ENCODE measurements around the gene SLC16A2.

SLC16A2 gene

DNA sequence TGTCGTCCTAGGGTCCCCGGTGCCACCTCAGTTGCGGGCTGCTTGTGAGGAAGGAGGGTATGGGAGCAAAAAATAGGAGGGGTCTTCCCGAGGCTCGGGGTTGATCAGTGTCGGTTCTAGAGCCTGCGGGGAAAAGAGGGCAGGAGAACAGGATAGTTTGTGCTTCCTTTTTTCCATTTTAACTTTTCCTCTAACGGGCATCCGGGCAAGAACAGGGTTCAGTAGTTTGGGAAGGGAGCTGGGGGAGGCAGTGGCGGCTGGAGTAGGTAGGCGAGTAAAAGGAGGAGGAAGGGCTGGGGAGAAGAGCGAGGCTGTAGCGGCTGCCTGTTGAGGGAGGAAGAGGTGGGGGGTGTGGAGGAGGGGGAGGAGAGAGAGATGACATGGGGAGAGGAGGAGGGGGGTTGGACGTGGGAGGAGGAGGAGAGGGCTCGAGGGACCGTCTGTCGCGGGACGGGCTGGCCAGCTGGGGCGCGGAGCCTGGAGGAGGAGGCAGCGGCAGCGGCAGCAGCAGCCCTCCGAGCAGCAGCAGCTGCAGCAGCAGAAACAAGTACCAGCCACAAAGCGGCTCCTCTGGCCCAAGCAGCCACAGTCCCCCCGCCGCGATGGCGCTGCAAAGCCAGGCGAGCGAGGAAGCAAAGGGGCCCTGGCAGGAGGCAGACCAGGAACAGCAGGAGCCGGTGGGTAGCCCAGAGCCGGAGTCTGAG is at the start of gene SLC16A2:
TSS of gene SLC16A2 (plus strand) at position 458 of the 704 bp plus-strand sequence. CDS start at position 603, 145 bp downstream.
- Histone ChIP-seq H3K27ac (ENCODE audit: low read depth, low read length) (peak within 1 kb of the TSS; percentile 73), H3K9ac (ENCODE audit: low read depth, low read length) (no peak within 1 kb of the TSS), H3K36me3 (ENCODE audit: control insufficient read depth, insufficient read depth, low read length) (no peaks in the 10 kb centered on the region), H3K9me3 (ENCODE audit: control insufficient read depth, insufficient read depth, low read length) (peaks cover 10% of the 10 kb centered on the region; the same call in 1 of the 2 replicates), H3K27me3 (ENCODE audit: control insufficient read depth, insufficient read depth, low read length) (peaks cover 18% of the 10 kb centered on the region), H3K4me1 (ENCODE audit: control insufficient read depth, insufficient read depth, low read length) (peaks cover 13% of the 10 kb centered on the region), H3K4me3 (ENCODE audit: low read depth, low read length) (peak within 1 kb of the TSS; percentile 70)

DNA sequence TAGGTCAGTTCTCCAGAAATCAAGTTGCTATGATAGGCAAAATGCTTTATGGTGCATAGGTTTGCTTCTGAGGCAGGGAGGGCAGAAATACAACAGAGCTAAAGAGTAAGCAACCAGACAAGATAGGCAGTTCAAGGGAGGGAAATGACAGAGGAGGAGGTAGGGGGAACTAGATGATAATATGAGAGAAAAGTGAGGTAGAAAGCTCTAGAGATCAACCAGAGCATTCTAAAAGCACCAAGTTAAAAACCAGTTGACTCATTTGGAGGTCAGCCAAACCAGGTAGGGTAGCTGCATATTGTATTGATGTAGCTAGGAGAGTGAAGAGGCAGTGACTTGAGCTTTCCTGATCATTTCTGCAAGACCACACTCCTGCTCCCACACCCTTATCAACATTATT is 49.0 kb upstream of the SLC16A2 start:
- no peak overlapping the region for H3K4me3 ChIP-seq (ENCODE audit: low read depth, low read length)
- no peaks in the 10 kb centered on the region for H3K9me3 ChIP-seq (ENCODE audit: control insufficient read depth, insufficient read depth, low read length)
- H3K27ac ChIP-seq (ENCODE audit: low read depth, low read length): no peak overlapping the region
- no peaks in the 10 kb centered on the region for H3K36me3 ChIP-seq (ENCODE audit: control insufficient read depth, insufficient read depth, low read length)
- H3K27me3 ChIP-seq (ENCODE audit: control insufficient read depth, insufficient read depth, low read length): no peaks in the 10 kb centered on the region
- H3K9ac ChIP-seq (ENCODE audit: low read depth, low read length): no peak overlapping the region
- no peaks in the 10 kb centered on the region for H3K4me1 ChIP-seq (ENCODE audit: control insufficient read depth, insufficient read depth, low read length)

DNA sequence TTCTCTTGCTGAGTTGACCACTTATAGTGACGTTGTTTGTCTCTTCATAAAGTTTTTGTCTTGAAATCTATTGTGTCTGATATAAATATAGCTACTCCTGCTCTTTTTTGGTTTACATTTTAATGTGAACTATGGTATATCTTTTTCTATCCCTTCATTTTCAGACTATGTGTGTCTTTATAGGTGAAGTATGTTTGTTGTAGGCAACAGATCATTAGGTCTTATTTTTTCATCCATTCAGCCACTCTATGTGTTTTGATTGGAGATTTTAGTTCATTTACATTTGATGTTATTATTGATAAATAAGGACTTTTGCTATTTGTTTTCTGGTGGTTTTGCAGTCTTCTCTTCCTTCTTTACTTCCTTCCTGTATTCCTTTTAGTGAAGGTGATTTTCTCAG is 44.0 kb upstream of the SLC16A2 start:
- no peaks in the 10 kb centered on the region; the same call in 1 of the 2 replicates for H3K4me1 ChIP-seq (ENCODE audit: control insufficient read depth, insufficient read depth, low read length)
- 0 out of 2 replicates have a peak, but pooled peaks cover 4% of the 10 kb centered on the region for H3K27me3 ChIP-seq (ENCODE audit: control insufficient read depth, insufficient read depth, low read length)

DNA sequence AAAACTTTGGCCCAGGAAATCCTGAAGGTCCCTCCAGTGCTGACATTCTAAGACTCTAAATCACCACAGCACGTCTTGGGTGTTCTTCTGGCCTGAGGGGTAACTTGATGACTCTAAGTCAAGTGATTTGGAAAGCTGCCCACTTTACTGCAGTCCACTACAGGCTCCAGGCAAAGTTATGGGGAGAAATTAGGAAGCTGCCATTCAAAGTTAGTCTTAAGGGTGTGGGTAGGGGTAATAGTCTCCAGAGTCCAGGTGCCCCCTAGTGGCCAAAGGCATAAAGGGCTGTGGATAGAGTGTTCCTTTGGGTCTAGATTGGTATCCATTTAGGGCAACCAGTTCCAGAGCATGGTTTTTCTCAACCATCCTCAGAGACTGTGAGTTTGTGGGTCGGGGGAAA is 38.7 kb upstream of the SLC16A2 start:
- H3K4me3 ChIP-seq (ENCODE audit: low read depth, low read length): no peak overlapping the region
- no peak overlapping the region for H3K27ac ChIP-seq (ENCODE audit: low read depth, low read length)
- H3K4me1 ChIP-seq (ENCODE audit: control insufficient read depth, insufficient read depth, low read length): peaks cover 2% of the 10 kb centered on the region; the same call in 1 of the 2 replicates
- H3K27me3 ChIP-seq (ENCODE audit: control insufficient read depth, insufficient read depth, low read length): 0 out of 2 replicates have a peak, but pooled peaks cover 4% of the 10 kb centered on the region
- H3K36me3 ChIP-seq (ENCODE audit: control insufficient read depth, insufficient read depth, low read length): no peaks in the 10 kb centered on the region
- no peaks in the 10 kb centered on the region for H3K9me3 ChIP-seq (ENCODE audit: control insufficient read depth, insufficient read depth, low read length)
- no peak overlapping the region for H3K9ac ChIP-seq (ENCODE audit: low read depth, low read length)

More for the DNA sequence above, 44.0 kb upstream of the SLC16A2 start:
- H3K4me3 ChIP-seq (ENCODE audit: low read depth, low read length): no peak overlapping the region
- H3K27ac ChIP-seq (ENCODE audit: low read depth, low read length): no peak overlapping the region
- H3K36me3 ChIP-seq (ENCODE audit: control insufficient read depth, insufficient read depth, low read length): no peaks in the 10 kb centered on the region
- no peak overlapping the region for H3K9ac ChIP-seq (ENCODE audit: low read depth, low read length)
- H3K9me3 ChIP-seq (ENCODE audit: control insufficient read depth, insufficient read depth, low read length): no peaks in the 10 kb centered on the region

DNA sequence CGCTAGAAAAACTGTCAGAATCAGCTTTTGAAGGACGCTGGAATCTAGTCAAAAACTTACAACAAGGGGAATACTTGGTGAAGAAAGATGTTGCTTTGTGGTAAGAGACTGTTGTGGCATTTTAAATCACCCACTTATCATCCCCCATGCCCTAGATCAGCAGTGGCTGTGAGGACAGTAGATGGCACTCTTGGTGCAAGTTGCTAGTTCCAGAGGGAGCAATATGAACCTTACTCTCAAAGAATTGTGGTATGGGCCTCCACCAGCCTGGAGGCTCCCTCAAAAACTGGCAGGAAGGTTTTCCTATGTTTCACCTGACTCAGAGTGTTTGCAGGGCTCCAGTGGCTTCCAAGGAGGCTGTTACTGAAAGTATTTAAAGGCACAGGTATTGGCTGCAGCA is 37.7 kb upstream of the SLC16A2 start:
- no peaks in the 10 kb centered on the region for H3K9me3 ChIP-seq (ENCODE audit: control insufficient read depth, insufficient read depth, low read length)
- 0 out of 2 replicates have a peak, but pooled peaks cover 4% of the 10 kb centered on the region for H3K27me3 ChIP-seq (ENCODE audit: control insufficient read depth, insufficient read depth, low read length)
- H3K9ac ChIP-seq (ENCODE audit: low read depth, low read length): no peak overlapping the region
- H3K36me3 ChIP-seq (ENCODE audit: control insufficient read depth, insufficient read depth, low read length): no peaks in the 10 kb centered on the region
- no peak overlapping the region for H3K4me3 ChIP-seq (ENCODE audit: low read depth, low read length)
- H3K4me1 ChIP-seq (ENCODE audit: control insufficient read depth, insufficient read depth, low read length): peaks cover 2% of the 10 kb centered on the region; the same call in 1 of the 2 replicates
- no peak overlapping the region for H3K27ac ChIP-seq (ENCODE audit: low read depth, low read length)

DNA sequence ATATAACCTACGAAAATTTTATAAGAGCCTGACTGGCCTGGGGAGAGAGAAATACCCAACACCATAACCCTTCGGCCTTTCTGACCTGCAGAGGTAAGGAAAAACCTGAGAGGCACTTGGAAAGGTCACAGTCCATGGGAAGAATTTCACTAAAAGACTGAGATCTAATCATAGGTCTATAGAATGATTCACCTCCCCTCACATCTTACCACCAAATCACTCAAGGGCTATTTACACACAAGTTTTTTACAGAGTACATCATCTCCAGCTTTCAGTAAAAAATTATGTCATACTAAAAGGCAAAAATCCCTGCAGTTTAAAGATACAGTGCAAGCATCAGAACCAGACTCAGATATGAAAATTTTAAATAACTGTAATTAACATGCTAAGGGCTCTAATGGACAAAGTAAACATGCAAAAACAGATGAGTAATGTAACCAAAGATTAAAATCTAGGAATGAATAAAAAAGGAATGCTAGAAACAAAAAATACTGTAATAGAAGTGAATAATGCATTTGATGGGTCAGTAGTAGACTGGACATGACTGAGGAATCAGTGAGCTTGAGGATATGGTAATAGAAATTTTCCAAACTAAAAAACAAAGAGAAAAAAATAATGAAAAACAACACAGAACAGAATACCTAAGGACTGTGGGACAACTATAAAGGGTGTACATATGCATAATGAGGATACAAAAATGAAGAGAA is 32.1 kb upstream of the SLC16A2 start:
- H3K27ac ChIP-seq (ENCODE audit: low read depth, low read length): no peak overlapping the region
- peaks cover 3% of the 10 kb centered on the region for H3K9me3 ChIP-seq (ENCODE audit: control insufficient read depth, insufficient read depth, low read length)
- H3K4me1 ChIP-seq (ENCODE audit: control insufficient read depth, insufficient read depth, low read length): no peaks in the 10 kb centered on the region
- no peaks in the 10 kb centered on the region for H3K27me3 ChIP-seq (ENCODE audit: control insufficient read depth, insufficient read depth, low read length)
- H3K36me3 ChIP-seq (ENCODE audit: control insufficient read depth, insufficient read depth, low read length): no peaks in the 10 kb centered on the region
- H3K9ac ChIP-seq (ENCODE audit: low read depth, low read length): no peak overlapping the region
- H3K4me3 ChIP-seq (ENCODE audit: low read depth, low read length): no peak overlapping the region

DNA sequence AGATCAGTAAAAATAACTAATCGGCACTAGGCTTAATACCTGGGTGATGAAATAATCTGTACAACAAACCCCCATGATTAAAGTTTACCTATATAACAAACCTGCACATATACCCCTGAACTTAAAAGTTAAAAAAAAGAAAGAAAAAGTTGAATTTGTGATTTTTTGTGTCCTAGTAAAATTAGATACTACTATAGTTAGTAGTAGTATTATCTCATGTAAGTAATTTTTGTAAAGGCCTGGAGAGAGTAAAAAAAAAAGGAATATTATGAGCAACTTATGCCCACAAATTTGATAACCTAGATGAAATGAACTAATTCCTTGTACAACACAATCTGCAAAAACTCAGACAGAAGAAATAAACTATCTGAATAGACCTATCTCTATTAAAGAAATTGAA is 25.7 kb upstream of the SLC16A2 start:
- peaks cover 2% of the 10 kb centered on the region; the same call in 1 of the 2 replicates for H3K9me3 ChIP-seq (ENCODE audit: control insufficient read depth, insufficient read depth, low read length)
- no peak overlapping the region for H3K27ac ChIP-seq (ENCODE audit: low read depth, low read length)
- no peak overlapping the region for H3K9ac ChIP-seq (ENCODE audit: low read depth, low read length)
- no peaks in the 10 kb centered on the region for H3K27me3 ChIP-seq (ENCODE audit: control insufficient read depth, insufficient read depth, low read length)
- no peaks in the 10 kb centered on the region for H3K4me1 ChIP-seq (ENCODE audit: control insufficient read depth, insufficient read depth, low read length)
- H3K36me3 ChIP-seq (ENCODE audit: control insufficient read depth, insufficient read depth, low read length): no peaks in the 10 kb centered on the region
- H3K4me3 ChIP-seq (ENCODE audit: low read depth, low read length): no peak overlapping the region

DNA sequence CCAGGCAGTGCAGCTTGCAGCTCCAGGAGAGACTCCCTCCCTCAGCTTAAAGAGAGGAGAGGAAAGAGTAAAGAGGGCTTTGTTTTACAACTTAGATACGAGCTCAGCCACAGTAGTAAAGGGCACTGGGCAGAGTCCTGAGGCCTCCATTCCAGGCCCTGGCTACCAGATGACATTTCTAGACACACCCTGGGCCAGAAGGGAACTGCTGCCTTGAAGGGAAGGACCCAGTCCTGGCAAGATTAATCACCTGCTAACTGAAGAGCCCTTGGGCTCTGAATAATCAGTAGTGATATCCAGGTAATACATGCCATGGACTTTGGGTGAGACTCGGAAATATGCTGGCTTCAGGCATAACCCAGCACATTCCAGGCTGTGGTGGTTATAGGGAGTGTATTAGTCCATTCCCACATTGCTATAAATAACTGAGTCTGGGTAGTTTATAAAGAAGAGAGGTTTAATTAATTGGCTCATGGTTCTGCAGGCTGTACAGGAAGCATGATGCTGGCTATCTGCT is 15.3 kb upstream of the SLC16A2 start:
- Histone ChIP-seq H3K9ac (ENCODE audit: low read depth, low read length) (no peak overlapping the region), H3K27me3 (ENCODE audit: control insufficient read depth, insufficient read depth, low read length) (no peaks in the 10 kb centered on the region), H3K27ac (ENCODE audit: low read depth, low read length) (no peak overlapping the region), H3K36me3 (ENCODE audit: control insufficient read depth, insufficient read depth, low read length) (no peaks in the 10 kb centered on the region), H3K4me3 (ENCODE audit: low read depth, low read length) (no peak overlapping the region), H3K9me3 (ENCODE audit: control insufficient read depth, insufficient read depth, low read length) (no peaks in the 10 kb centered on the region; the same call in none of the 2 replicates), H3K4me1 (ENCODE audit: control insufficient read depth, insufficient read depth, low read length) (no peaks in the 10 kb centered on the region)

DNA sequence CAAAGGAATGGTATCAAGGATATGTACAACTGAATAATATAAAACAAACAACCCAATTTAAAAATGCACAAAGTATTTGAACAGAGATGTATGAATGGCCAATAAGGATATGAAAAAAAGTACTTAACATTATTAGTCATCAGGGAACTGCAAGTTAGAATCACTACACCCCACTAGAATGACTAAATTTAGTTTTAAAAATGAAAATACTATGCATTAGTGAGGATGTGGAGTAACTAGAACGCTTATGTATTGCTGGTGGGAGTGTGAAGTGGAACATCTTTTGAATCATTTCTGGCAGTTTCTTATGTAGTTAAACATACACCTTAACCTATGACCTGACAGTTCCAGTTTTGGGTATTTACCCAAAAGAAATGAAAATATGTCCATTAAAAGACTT is 13.0 kb upstream of the SLC16A2 start:
- Histone ChIP-seq H3K27ac (ENCODE audit: low read depth, low read length) (no peak overlapping the region), H3K27me3 (ENCODE audit: control insufficient read depth, insufficient read depth, low read length) (no peaks in the 10 kb centered on the region), H3K9ac (ENCODE audit: low read depth, low read length) (no peak overlapping the region), H3K36me3 (ENCODE audit: control insufficient read depth, insufficient read depth, low read length) (no peaks in the 10 kb centered on the region), H3K4me1 (ENCODE audit: control insufficient read depth, insufficient read depth, low read length) (no peaks in the 10 kb centered on the region), H3K9me3 (ENCODE audit: control insufficient read depth, insufficient read depth, low read length) (peaks cover 3% of the 10 kb centered on the region), H3K4me3 (ENCODE audit: low read depth, low read length) (no peak overlapping the region)

DNA sequence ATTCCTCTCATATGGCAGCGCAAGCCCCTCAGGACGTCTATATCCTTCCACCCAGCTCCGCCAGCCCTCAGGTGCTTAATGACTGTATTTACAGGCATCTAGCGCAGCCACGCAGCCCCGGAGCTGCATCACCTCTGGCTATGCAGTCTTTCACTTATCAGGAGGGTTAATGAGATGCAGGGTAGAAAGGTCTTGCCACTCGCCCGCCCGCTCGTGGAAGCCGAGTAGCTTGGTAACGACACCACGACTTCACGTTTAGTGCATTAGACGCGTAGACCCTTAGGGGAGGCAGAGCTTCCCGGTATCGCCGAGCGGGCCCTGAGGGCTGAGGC is 1.5 kb upstream of the SLC16A2 start:
- H3K27me3 ChIP-seq (ENCODE audit: control insufficient read depth, insufficient read depth, low read length): peaks cover 21% of the 10 kb centered on the region
- H3K9ac ChIP-seq (ENCODE audit: low read depth, low read length): no peak overlapping the region
- no peaks in the 10 kb centered on the region for H3K36me3 ChIP-seq (ENCODE audit: control insufficient read depth, insufficient read depth, low read length)
- H3K9me3 ChIP-seq (ENCODE audit: control insufficient read depth, insufficient read depth, low read length): peaks cover 5% of the 10 kb centered on the region; the same call in 1 of the 2 replicates
- H3K27ac ChIP-seq (ENCODE audit: low read depth, low read length): no peak overlapping the region
- peak overlapping the region; percentile 70 for H3K4me3 ChIP-seq (ENCODE audit: low read depth, low read length)
- peaks cover 13% of the 10 kb centered on the region for H3K4me1 ChIP-seq (ENCODE audit: control insufficient read depth, insufficient read depth, low read length)
